Measurements from ENCODE around the gene GLRX.

DNA sequence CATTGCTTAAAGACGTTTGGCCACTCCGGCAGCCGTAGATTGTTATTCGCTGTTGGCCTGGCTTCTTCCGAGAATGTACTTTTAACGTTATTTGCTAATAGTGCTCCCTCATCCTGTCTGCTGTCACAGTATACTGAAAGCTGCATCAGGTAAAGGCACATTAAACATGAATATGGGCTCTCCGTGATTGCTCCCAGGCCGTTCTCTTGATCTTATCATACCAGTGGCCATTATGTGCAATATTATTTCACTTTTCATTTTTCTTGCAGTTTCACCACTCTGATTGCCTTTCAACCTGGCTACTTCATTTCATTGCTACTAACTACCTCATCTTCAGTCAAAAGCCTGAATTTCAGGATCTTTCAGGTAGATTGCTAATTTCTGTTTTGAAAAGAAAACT is 34.0 kb downstream of the GLRX start:
- TF ChIP-seq POLR2A (IDR thresholded peaks at IDR 0.05; ENCODE audit: low read depth, low read length): no peak
- no peak for TF ChIP-seq TAF1 (IDR thresholded peaks at IDR 0.05; ENCODE audit: low read depth, low read length)
- no peak for TF ChIP-seq SPI1 (IDR thresholded peaks at IDR 0.05; ENCODE audit: low read depth, low read length)
